GM12891 (cell line): ENCODE results near the gene RSPH4A.
A peak's percentile ranks its signal among the peaks of the same experiment; 100 is the strongest.
"Not testable (repeated sequence)": the region's sequence is repeated elsewhere in the genome, so short reads cannot be mapped to it uniquely, and the experiment has no call there.

ENCODE experiments used
- DNase-seq: peaks from one replicate; pipeline ENCODE4 v3.0.0; 2011; ENCODE audit warnings: low spot score; ENCODE audit not compliant: insufficient read length
- FAIRE-seq: peaks from 2 replicates; lab custom pipeline; 2011; peaks lifted over from hg19 to GRCh38; lab: Jason Lieb, UNC
- PAX5 ChIP-seq: IDR thresholded peaks from 2 replicates; pipeline ENCODE4 v1.6.1; 2011; ENCODE audit warnings: low read length, moderate library complexity, mild to moderate bottlenecking; ENCODE audit not compliant: insufficient read depth, severe bottlenecking
- POLR2A ChIP-seq: IDR thresholded peaks from 2 replicates; pipeline ENCODE4 v1.6.1; 2011; ENCODE audit warnings: low read depth, low read length, control low read depth
- POLR2AphosphoS5 ChIP-seq: IDR thresholded peaks from 2 replicates; pipeline ENCODE4 v1.6.1; 2011; ENCODE audit warnings: low read depth, low read length, control low read depth
- POU2F2 ChIP-seq: IDR thresholded peaks from 2 replicates; pipeline ENCODE4 v1.6.1; 2011; ENCODE audit warnings: low read depth, mild to moderate bottlenecking, control low read depth, low read length, moderate library complexity
- SPI1 ChIP-seq: IDR thresholded peaks from 2 replicates; pipeline ENCODE4 v1.6.1; 2011; ENCODE audit warnings: low read depth, low read length, control low read depth
- TAF1 ChIP-seq: IDR thresholded peaks from 2 replicates; pipeline ENCODE4 v1.6.1; 2011; ENCODE audit warnings: low read depth, low read length, control low read depth

Gene RSPH4A

GRCh38 chr6:116580198-116580597 lies 36.1 kb upstream of the RSPH4A start:
- no peak for FAIRE-seq
- no peak for TF ChIP-seq TAF1
- no peak for TF ChIP-seq SPI1
- no peak for TF ChIP-seq POLR2A
- DNase-seq = no peak

- DNase-seq = no peak
- no peak for FAIRE-seq
- TF ChIP-seq TAF1 (no peak), PAX5 (no peak), SPI1 (no peak), POU2F2 (no peak), POLR2A (no peak), POLR2AphosphoS5 (no peak)
These were observed 30.0 kb upstream of the RSPH4A start for GRCh38 chr6:116586276-116586675.

GRCh38 chr6:116586738-116587137 lies 29.5 kb upstream of the RSPH4A start:
- TF ChIP-seq POLR2AphosphoS5 (no peak), SPI1 (no peak), POLR2A (no peak), POU2F2 (no peak), TAF1 (no peak), PAX5 (no peak)

GRCh38 chr6:116595247-116595646 lies 21.0 kb upstream of the RSPH4A start:
- TF ChIP-seq TAF1 (no peak), POU2F2 (no peak), PAX5 (no peak), SPI1 (no peak), POLR2AphosphoS5 (no peak), POLR2A (no peak)
- DNase-seq (no peak), FAIRE-seq (no peak)

More at GRCh38 chr6:116586738-116587137, 29.5 kb upstream of the RSPH4A start:
- DNase-seq (no peak), FAIRE-seq (no peak)

GRCh38 chr6:116596815-116597214 lies 19.5 kb upstream of the RSPH4A start:
- peak; percentile 50 for FAIRE-seq
- TF ChIP-seq POLR2A (no peak), TAF1 (no peak)

GRCh38 chr6:116603916-116604315 lies 12.4 kb upstream of the RSPH4A start:
- DNase-seq, FAIRE-seq: not testable (repeated sequence)

More at GRCh38 chr6:116596815-116597214, 19.5 kb upstream of the RSPH4A start:
- no peak for DNase-seq

GRCh38 chr6:116604868-116605267 lies 11.4 kb upstream of the RSPH4A start:
- DNase-seq, FAIRE-seq: not testable (repeated sequence)

- DNase-seq = no peak
- no peak for TF ChIP-seq POU2F2
- no peak for TF ChIP-seq SPI1
- no peak for FAIRE-seq
These were observed 10.3 kb upstream of the RSPH4A start for GRCh38 chr6:116605935-116606334.

GRCh38 chr6:116611056-116611455 lies 5.2 kb upstream of the RSPH4A start:
- no peak for FAIRE-seq
- TF ChIP-seq POLR2AphosphoS5 (no peak), SPI1 (no peak), POU2F2 (no peak), TAF1 (no peak), PAX5 (no peak), POLR2A (no peak)
- DNase-seq = no peak

- DNase-seq (no peak), FAIRE-seq (no peak)
- TF ChIP-seq POLR2AphosphoS5 (no peak), POU2F2 (no peak), SPI1 (no peak), POLR2A (no peak), PAX5 (no peak), TAF1 (no peak)
These were observed 416 bp downstream of the RSPH4A start for GRCh38 chr6:116616737-116617053.

GRCh38 chr6:116624036-116624805 lies 7.9 kb downstream of the RSPH4A start:
- TF ChIP-seq POU2F2 (no peak), SPI1 (no peak), POLR2AphosphoS5 (no peak), TAF1 (no peak), POLR2A (no peak), PAX5 (no peak)
- FAIRE-seq = peak; percentile 78
- DNase-seq = no peak
